ENCODE measurements around the gene WWTR1. TPM values are rescaled to one million over a fixed set of nuclear protein-coding genes. Genes with fewer than 3 reads are reported as not detected.
A peak's percentile ranks its signal among the peaks of the same experiment; 100 is the strongest.

WWTR1 gene
- total RNA-seq, 1 experiment from 2014 or later = 24.4 TPM

DNA sequence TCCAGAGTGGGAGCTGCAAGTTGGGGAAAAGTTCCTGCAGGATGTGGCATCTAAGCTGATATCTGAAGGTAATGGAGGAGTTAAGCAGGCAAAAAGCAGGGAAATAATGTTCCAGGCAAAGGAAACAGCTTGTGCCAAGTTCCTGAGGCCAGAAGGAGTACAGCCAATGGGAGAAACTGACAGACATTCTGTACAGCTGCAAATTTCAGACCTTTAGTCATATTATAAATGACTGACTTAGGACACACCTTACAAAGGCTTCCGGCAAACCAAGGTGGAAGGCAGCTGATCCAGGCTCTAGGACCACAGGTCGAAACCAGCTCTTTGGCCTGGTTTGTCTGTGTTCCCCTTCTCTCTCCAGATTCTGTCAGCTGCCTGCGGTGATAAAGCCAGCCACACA is 9.3 kb downstream of the WWTR1 start:
- no peak for TF ChIP-seq CTCF (conservative IDR thresholded peaks at IDR 0.05)
- Histone ChIP-seq H2AK5ac (ENCODE audit: insufficient read length, low read length) (no peak overlapping the region), H3T11ph (ENCODE audit: low read length) (no peak overlapping the region), H3K23ac (ENCODE audit: insufficient read length, low read depth, low read length) (no peak overlapping the region), H4K5ac (ENCODE audit: insufficient read length, low read depth, low read length) (no peak overlapping the region), H2AFZ (ENCODE audit: low read length) (no peak overlapping the region), H2BK5ac (ENCODE audit: insufficient read length, low read length) (no peak overlapping the region), H3K56ac (ENCODE audit: insufficient read length, low read depth, low read length) (no peak overlapping the region), H3K27me3 (ENCODE audit: insufficient read depth, low read length) (no peaks in the 10 kb centered on the region), H4K20me1 (ENCODE audit: control insufficient read depth, insufficient read depth, insufficient read length) (no peaks in the 10 kb centered on the region), H3K14ac (ENCODE audit: insufficient read depth, low read length) (no peak overlapping the region), H2BK20ac (ENCODE audit: low read depth, low read length, poor library complexity, severe bottlenecking) (no peak overlapping the region), H3K9ac (ENCODE audit: extremely low read depth, insufficient read length, low read length) (no peak overlapping the region), H2BK12ac (ENCODE audit: insufficient read length, low read depth, low read length) (no peak overlapping the region), H3K4ac (ENCODE audit: low read depth, low read length) (no peak overlapping the region), H3K79me2 (ENCODE audit: insufficient read depth, low read length) (peaks cover 6% of the 10 kb centered on the region; the same call in 1 of the 2 replicates), H4K91ac (ENCODE audit: insufficient read length, low read depth, low read length) (no peak overlapping the region), H3K79me1 (ENCODE audit: insufficient read depth, low read depth, low read length, poor library complexity, severe bottlenecking) (peaks cover 9% of the 10 kb centered on the region), H3K4me2 (ENCODE audit: insufficient read depth, insufficient read length, low read length) (no peak overlapping the region), H2BK120ac (ENCODE audit: low read depth, low read length, poor library complexity, severe bottlenecking) (no peak overlapping the region), H4K8ac (replicated peaks; ENCODE audit: insufficient read length, low read depth, low read length) (no peak overlapping the region), H2BK15ac (ENCODE audit: low read depth, low read length) (no peak overlapping the region), H3K9me3 (ENCODE audit: control insufficient read depth, low read depth, low read length) (no peaks in the 10 kb centered on the region), H3K18ac (ENCODE audit: insufficient read length, low read depth, low read length) (no peak overlapping the region), H3K4me1 (ENCODE audit: insufficient read depth, low read length) (no peaks in the 10 kb centered on the region), H3K27ac (ENCODE audit: insufficient read length, low read depth, low read length) (no peak overlapping the region), H3K23me2 (ENCODE audit: insufficient read length, low read depth, low read length, poor library complexity, severe bottlenecking) (no peaks in the 10 kb centered on the region)
- no peak for DNase-seq
- peaks cover 6 to 23% of the 10 kb centered on the region in 2 experiments for H3K4me1 Mint-ChIP-seq
- WGBS (ENCODE audit: extremely low coverage, insufficient read length, low lambda C conversion rate) = no CpG with 5 or more reads among the region's 3 CpGs
- H3K27ac Mint-ChIP-seq = peak overlapping the region in 1 of 3 experiments; percentile 51; a peak in 2 of 7 replicates
- H3K27me3 Mint-ChIP-seq (ENCODE audit: low read depth) = no peaks in the 10 kb centered on the region
- peaks cover 11 to 45% (median 14%) of the 10 kb centered on the region in 3 experiments; a peak in 6 of 7 replicates for H3K36me3 Mint-ChIP-seq (ENCODE audit: insufficient read depth in 1 of 3, low read depth in 3 of 3)
- H3K4me3 Mint-ChIP-seq = no peak overlapping the region
- H3K9me3 Mint-ChIP-seq = no peaks in the 10 kb centered on the region
